Fibroblast of skin of right quadriceps (primary cell): ENCODE data around the gene KLHDC10.
"Not testable (repeated sequence)": the region's sequence is repeated elsewhere in the genome, so short reads cannot be mapped to it uniquely, and the experiment has no call there.

ENCODE experiments used
- DNase-seq: peaks from one replicate; pipeline ENCODE4 v3.0.0-alpha.2; 2013

The KLHDC10 gene

DNA sequence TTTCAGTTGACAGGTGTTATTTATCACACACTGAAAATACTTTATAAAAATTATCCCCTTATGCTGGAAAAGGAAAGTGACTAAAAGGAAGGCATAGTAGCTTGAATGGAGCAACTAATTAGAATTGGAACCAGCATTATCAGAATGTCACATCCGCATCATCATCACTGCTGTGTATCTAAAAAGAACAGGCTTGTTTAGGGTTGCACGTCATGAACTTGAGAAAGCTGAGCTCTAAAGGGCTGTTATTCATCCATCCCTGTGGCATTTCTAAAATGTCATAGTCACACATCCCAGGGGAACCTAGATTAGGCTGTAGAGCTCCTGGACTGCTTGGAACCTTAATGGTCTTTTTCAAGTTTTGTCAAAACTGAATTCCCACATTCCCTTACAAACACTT lies 54.4 kb downstream of the KLHDC10 start:
- DNase-seq, result no peak

GRCh38 chr7:130126840-130127239 lies 56.5 kb downstream of the KLHDC10 start:
- not testable (repeated sequence) for DNase-seq

DNA sequence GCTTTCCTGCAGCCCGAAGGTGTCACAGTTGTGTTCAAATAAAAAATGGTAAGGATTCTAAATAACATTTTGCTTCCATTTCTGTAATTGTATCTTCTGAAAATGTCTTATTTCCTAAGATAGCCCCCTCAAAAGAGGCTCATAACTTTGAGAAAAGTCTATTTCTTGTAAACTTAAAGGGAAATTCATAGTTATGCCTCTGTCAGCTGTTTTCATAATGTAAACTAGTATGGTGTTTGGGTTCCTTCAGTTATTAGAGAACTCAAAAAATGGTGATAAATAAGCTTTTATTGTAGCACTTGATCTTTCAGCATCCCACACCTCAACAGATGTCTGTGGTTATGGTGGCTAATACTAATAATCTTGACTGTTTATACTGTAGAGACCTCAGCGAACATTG lies 57.1 kb downstream of the KLHDC10 start:
- DNase-seq, result no peak

DNA sequence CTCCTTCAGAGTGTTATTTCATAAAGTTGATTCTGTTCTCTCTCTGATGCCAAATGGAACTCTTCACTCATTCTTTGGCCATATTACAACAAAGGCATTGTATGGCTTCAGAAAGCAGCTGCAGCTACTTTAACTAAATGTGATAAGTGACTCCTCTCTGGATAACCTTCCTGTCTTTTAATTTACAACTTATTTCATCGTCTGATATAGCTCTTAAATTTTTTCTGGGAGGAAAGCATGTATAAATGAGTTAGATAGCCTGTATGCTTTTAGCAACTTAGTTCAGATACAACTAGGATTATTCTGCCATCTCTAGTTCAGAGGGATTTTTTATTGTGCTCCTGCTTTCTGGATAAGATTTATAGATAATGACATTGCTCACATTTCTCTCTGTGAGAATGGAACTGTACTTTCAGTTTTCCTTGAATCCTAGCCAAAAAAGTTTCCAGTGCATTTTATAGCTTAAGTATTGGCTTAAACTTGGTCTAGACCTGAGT lies 57.5 kb downstream of the KLHDC10 start:
- peak; percentile 70 for DNase-seq

DNA sequence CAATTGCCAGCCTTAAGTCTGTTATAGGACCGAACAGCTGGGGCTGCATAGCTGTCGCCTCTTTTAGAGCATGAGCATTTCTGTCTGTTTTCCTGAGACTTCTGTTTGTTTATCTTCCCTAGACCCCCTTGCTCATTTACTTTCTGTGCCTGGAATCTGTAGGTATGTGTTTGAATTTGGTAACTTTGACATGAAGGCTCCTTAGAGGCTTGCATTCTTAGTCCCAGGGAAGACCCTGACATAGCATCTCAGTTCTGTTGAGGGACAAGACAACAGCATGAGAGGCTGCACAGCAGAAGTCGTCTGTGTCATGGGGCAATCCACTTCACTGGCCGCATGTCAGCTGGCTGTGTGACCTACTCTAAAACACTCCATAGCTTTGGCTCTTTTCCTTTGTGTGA lies 58.7 kb downstream of the KLHDC10 start:
- DNase-seq, result no peak

GRCh38 chr7:130131191-130131834 lies 61.0 kb downstream of the KLHDC10 start:
- DNase-seq, result no peak

GRCh38 chr7:130131964-130132875 lies 61.9 kb downstream of the KLHDC10 start:
- DNase-seq, result no peak

DNA sequence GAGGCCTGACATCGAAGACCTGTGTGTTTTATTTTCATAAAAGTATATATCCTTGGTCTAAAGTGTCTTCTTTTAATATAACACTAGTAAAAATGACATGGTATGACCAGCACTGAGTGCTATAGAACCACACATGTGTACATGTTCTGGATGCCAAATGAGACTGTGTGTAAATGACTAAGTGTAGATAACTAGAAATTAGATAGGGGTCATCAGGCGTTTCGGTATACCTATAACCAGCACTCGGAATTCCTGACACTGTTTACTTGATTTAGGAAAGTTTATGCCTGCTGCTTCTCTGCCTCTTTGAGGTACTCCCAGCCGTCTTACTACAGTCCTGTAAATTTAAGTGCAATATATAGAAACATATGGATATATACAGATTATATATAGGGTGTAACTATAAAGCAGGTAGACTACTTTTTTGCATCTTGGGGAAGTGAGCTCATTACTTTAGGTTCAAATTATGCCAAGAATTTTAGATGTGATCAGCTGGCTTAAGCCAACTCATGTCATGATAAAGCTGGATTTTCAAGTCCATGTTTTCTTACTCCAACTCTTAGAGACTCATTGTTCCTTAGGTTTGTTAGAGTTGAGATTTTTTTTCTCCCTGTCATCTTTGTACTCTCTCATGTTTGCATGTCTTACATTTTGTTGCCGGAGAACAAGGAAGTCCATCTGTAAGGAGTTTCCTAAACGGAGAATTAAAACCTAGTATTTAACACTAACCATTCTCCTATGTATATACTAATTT lies 62.9 kb downstream of the KLHDC10 start:
- DNase-seq, result no peak

GRCh38 chr7:130134106-130134636 lies 63.8 kb downstream of the KLHDC10 start:
- DNase-seq, result no peak

DNA sequence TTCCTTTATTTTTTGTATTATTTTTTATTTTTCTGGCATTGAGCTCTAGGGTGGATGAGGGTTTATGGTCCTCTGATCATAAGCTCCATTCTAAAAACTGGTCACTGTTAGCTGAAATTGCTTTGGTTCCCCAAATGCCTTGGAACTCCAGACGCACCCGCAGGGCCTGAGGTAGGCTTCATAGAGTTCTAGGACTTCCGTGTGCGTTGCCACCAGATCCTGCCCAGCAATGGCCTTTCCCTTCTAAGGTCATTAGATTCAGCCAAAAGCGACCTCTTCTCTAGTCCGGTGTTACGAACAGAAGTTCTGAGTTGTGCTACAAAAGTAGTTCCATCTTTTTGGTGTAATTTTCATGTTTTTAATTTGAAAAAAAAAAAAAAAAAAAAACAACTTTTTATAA lies 64.4 kb downstream of the KLHDC10 start:
- DNase-seq, result no peak

DNA sequence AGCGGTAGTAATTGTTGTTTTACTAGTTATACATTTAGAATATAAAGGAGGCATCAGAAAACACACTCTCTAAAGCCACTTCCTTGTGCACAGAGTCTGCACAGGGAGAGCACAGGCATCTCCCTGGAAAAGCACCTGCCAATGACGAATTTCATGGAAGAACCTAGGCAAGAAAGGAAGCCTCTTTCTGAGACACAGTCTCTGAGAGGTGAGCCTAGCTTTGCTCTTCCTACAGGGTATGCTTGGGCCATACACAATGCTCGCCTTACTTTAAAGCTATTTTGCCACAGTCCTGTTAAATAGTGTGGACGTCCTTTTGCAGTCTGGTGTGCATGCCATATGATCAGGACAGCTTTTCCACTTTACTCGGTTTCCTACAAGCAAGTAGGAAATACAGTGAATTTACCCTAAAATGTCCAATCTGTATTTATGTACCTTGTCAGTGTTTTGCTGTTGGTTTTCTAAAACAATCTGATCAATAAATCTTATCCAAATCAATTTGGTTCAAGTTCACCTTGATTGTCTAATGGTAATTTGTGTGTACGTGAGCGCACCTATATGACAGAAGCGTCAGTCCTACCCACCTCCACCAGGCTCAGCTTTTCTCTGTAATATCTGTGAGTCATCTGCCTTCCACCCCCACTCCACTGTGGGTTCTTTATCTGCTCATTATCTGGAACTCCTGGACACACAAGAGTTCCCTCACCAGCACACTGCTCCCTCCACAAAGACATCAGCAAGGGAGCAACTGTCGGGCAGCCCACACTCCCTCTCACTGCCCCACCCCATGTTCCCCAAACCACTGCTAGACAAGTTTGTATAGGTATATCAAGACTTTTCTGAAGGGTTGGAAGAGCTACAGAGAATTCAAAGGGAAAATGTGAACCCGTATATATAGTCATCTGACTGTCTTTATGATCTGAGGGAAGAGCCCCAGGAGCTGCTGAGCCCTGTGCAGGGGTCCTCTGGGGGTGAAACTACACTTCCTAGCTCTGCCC lies 65.2 kb downstream of the KLHDC10 start:
- peak; percentile 33 for DNase-seq

DNA sequence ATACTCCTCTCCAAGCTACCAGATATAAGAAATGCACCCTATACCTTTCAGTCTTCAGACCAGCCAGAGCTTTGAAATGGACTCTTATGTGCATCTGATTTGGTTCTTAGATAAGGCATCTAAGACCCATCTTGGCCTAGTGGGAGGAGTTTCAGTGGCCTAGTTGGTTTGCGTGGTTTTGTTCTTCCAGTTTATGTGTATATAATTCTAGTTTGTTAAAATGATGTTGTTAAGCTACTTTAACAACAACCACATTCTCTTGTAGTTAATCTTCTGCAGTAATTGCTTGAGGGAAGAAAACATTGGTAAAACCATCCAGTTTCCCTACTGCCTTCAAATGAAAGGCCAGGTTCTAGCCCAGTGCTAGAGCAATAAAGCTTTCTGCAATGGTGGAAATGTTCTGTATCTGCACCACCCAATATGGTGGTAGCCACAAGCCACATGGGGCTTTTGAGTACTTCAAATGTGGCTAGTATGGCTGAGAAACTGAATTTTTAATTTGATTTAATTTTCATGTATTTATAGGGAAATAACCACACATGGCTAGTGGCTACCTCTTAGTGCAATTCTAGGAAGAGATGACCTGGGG lies 66.3 kb downstream of the KLHDC10 start:
- DNase-seq, result no peak

DNA sequence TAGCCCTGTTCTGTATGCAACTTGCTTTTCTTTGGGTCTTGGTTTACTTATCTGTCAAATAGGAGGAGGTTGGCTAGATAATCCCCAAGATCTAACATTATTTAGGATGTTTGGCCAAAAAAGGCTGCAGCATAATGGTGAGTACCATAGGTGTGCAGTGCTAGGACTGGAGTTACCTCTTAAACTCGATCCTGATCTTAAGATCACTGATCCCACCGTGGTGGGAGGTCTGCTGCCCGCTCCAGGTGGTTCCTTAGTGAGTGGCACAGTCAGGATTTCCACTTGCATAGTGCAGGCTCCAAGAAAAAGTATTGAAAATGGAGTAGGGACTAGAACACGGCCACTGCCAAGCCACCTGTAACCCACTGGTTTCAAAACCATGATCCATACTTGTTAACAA lies 66.9 kb downstream of the KLHDC10 start:
- DNase-seq, result no peak

DNA sequence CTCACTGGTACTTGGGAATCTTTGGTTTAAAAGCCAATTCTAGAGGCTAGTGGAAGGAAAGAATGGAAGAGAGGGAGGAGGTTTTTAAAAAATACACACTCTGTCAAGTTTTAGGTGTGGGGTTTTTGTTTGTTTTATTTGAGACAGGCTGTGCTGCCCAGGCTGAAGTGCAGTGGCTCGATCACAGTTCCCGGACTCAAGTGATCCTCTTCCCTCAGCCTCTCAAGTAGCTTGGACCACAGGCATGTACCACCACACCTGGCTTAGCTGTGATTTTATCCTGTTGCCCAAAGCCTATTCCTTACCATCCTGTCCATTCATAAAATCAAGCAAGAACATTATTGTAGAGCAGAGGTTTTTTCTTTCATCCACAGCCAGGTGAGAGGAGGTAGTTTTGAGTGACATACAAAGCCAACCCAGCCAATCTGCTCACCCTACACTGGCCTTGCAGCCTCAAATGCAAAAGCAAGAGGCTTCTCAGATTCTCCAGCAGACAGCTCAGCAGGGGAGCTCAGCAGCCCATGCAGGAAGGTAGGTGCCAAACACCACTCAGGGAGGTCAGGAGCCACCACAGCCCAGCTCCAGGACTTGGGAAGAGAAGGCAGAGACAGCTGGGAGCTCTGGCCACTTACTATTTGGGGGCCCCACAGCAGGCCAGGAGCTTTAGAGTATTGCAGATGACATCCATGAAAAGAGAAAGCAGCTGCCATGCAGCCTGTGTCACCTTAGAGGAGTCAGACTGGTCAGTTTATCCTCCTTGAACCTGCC lies 69.0 kb downstream of the KLHDC10 start:
- DNase-seq, result no peak

- DNase-seq, result no peak
These were observed 70.3 kb downstream of the KLHDC10 start for GRCh38 chr7:130140551-130141160.

GRCh38 chr7:130141161-130141883 lies 71.0 kb downstream of the KLHDC10 start:
- DNase-seq, result peak; percentile 78

DNA sequence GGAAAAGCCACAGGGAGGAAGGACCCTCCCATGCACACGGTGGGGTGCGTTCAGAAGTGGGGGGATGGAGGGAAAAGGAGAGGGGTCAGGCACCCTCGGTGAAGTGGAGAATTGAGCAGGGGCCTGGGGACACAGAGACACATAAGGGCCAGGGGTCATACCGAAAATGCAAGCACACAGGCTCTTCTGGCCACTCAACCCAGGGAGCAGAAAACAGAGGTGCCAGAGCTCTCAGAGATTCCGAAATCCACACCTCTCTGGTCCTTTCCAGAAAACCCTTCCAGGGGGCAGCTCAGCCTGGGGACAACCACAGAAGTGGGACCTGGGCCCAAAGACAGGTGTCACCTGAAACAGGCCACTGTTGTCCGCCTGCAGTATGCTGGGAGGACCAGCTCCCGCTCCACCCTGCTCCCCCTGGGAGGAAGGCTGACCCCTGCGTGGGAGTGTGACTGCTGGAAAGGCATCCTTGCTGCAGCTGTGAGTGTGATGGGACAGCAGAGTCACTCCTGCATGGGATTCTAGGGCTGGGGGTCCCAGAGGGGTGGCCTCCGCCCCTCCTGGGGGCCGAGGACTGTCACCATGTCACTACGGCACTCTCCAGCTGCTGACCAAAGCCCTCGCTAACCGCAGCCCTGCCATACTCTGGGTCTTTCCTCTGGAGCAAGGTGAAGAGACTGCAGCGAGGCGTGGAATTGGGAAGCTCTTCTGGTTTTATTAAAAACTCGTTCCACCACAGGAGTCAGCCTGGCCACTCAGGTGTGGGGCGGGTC lies 71.7 kb downstream of the KLHDC10 start:
- DNase-seq, result no peak

- no peak for DNase-seq
These were observed 72.5 kb downstream of the KLHDC10 start for GRCh38 chr7:130142654-130143333.
